Measurements from ENCODE around the gene MRPL55. TPM values are rescaled to one million over a fixed set of nuclear protein-coding genes. Genes with fewer than 3 reads are reported as not detected.
A peak's percentile ranks its signal among the peaks of the same experiment; 100 is the strongest.

The MRPL55 gene
- total RNA-seq, 1 experiment from 2014 or later: 63.7 TPM

DNA sequence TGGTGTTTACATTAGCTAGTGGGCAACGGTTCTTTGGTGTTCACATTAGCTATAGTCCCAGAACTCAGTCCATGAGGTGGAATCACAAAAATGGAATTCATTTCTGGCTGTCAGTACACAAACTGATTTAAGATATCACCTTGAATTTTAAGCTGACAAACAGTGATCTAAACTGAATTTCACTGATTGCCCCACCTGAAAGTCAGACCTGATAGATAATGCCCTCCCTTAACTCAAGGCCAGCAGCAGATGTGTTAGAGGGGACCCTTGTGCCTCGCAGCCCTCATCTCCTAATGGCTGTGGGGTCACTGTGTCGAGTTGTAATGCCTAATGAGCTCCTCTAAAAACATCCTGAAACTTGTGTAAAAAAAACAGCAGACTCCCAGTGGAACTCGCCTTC is 18.0 kb downstream of the MRPL55 start:
- Histone ChIP-seq H3K4me1 (peaks cover 11% of the 10 kb centered on the region), H3K36me3 (ENCODE audit: control insufficient read depth, insufficient read depth, low read length) (peaks cover 12% of the 10 kb centered on the region), H3K4me3 (ENCODE audit: low read depth, low read length) (no peak overlapping the region), H3K27me3 (replicated peaks; ENCODE audit: control insufficient read depth, insufficient read depth, low read length) (no peaks in the 10 kb centered on the region), H3K9me3 (peaks cover 9% of the 10 kb centered on the region; the same call in 1 of the 2 replicates)
- peaks cover 98% of the 10 kb centered on the region for H3K36me3 Mint-ChIP-seq (ENCODE audit: insufficient read depth, unreplicated experiment)
- no peak overlapping the region for H3K4me3 Mint-ChIP-seq (ENCODE audit: unreplicated experiment)
- H3K4me1 Mint-ChIP-seq (ENCODE audit: low read depth, unreplicated experiment): peaks cover 13% of the 10 kb centered on the region
- BruUV-seq (replicated peaks): no TSS peak
- ChIA-PET POLR2A (interaction anchor here (1.2 to 1.5 kb wide), 2 partner anchors 9 to 15 kb away, joined by 3 to 5 read pairs; partner anchors contain the start of gene ARF1), CTCF (no interaction called here)
- no peak overlapping the region for H3K27ac Mint-ChIP-seq (ENCODE audit: unreplicated experiment)
- no peaks in the 10 kb centered on the region for H3K27me3 Mint-ChIP-seq (ENCODE audit: insufficient read depth, unreplicated experiment)
- DNase-seq: no peak
- H3K9me3 Mint-ChIP-seq (ENCODE audit: unreplicated experiment): peaks cover 21% of the 10 kb centered on the region
- intact Hi-C loops (cut with micrococcal nuclease; ENCODE audit: unreplicated experiment): no loop called here
- TF ChIP-seq, protein P1, sequence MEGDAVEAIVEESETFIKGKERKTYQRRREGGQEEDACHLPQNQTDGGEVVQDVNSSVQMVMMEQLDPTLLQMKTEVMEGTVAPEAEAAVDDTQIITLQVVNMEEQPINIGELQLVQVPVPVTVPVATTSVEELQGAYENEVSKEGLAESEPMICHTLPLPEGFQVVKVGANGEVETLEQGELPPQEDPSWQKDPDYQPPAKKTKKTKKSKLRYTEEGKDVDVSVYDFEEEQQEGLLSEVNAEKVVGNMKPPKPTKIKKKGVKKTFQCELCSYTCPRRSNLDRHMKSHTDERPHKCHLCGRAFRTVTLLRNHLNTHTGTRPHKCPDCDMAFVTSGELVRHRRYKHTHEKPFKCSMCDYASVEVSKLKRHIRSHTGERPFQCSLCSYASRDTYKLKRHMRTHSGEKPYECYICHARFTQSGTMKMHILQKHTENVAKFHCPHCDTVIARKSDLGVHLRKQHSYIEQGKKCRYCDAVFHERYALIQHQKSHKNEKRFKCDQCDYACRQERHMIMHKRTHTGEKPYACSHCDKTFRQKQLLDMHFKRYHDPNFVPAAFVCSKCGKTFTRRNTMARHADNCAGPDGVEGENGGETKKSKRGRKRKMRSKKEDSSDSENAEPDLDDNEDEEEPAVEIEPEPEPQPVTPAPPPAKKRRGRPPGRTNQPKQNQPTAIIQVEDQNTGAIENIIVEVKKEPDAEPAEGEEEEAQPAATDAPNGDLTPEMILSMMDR (IDR thresholded peaks at IDR 0.05; ENCODE audit: insufficient read depth in 1 of 2, low read depth in 1 of 2, low read length in 1 of 2, severe bottlenecking in 1 of 2, unreplicated experiment in 1 of 2): no peak

DNA sequence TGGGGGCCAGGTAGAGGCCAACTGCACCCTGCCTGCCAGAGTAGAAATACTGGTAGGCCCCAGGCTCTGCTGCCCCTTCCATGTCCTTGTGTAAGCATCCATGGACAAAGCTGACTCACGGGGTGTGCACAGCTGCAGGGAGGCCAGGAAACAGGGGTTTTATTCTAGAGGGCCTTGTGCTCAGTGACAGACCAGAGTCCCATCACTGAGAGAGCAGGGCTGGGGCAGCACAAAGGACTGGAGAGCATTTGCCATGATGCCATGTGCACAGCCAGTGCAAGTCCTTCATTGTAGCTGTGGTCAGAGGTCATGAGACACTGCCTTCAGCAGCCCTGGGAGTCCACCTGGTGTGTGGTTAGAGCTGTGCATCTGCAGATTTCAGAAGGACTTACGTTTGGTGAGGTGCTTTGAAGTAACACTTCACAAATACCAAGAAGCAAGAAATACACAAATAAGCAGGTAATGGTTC is 18.5 kb downstream of the MRPL55 start:
- ChIA-PET POLR2A (no interaction called here), CTCF (no interaction called here)
- no peak overlapping the region for H3K4me3 ChIP-seq (ENCODE audit: low read depth, low read length)
- TF ChIP-seq, protein P1 (IDR thresholded peaks at IDR 0.05; ENCODE audit: insufficient read depth in 1 of 2, low read depth in 1 of 2, low read length in 1 of 2, severe bottlenecking in 1 of 2, unreplicated experiment in 1 of 2): no peak
- no peak overlapping the region for H3K27ac Mint-ChIP-seq (ENCODE audit: unreplicated experiment)
- peaks cover 12% of the 10 kb centered on the region for H3K4me1 ChIP-seq
- peaks cover 9% of the 10 kb centered on the region; the same call in 1 of the 2 replicates for H3K9me3 ChIP-seq
- H3K27me3 Mint-ChIP-seq (ENCODE audit: insufficient read depth, unreplicated experiment): no peaks in the 10 kb centered on the region
- no TSS peak for BruUV-seq (replicated peaks)
- peak in 1 of 2 experiments; percentile 26 for DNase-seq
- peaks cover 17% of the 10 kb centered on the region for H3K9me3 Mint-ChIP-seq (ENCODE audit: unreplicated experiment)
- peaks cover 12% of the 10 kb centered on the region for H3K36me3 ChIP-seq (ENCODE audit: control insufficient read depth, insufficient read depth, low read length)
- H3K4me3 Mint-ChIP-seq (ENCODE audit: unreplicated experiment): no peak overlapping the region
- no peaks in the 10 kb centered on the region for H3K27me3 ChIP-seq (replicated peaks; ENCODE audit: control insufficient read depth, insufficient read depth, low read length)
- H3K4me1 Mint-ChIP-seq (ENCODE audit: low read depth, unreplicated experiment): peaks cover 13% of the 10 kb centered on the region
- intact Hi-C loops (cut with micrococcal nuclease; ENCODE audit: unreplicated experiment): no loop called here
- peaks cover 96% of the 10 kb centered on the region for H3K36me3 Mint-ChIP-seq (ENCODE audit: insufficient read depth, unreplicated experiment)

DNA sequence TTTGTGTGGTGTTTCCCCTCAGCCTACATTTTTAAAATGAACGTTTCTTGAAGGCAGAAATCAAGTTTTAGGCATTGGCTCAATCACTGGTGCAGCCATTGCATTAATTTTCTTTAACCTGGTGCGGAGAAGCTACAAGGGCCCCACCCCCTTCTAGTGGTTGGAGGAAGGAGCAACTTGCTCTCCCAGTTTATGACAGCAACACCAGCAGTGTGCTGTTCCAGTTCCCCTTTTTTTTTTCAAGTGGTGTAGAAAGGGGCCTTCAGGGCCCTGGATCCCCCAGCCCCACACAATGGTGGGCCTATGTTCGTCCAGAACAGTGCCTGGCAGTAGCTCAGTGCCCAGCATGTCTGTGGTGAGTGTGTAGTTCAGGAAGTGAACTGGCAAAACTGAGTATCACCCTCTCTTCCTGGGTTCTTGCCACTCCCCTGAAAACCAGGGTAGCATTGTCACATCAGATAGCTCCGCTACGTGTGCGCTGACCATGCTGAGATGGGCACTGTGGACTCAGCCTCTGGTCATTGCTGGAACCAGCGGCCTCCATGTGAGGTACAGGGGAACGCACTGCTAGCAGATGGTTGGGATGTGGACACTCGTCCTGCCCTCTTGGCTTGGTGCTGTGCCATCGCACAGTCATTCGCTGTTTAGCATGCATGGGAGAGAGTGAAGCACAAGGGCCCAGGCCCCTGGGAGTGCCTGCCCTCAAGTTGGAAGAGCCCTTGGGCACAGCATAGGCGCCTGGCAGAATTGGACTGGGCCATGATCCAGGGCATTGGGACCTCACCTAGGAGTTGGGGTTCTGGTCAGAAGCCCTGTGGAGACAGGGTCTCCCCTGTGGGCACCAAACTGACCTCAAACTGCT is 19.3 kb downstream of the MRPL55 start:
- Mint-ChIP-seq H3K36me3 (ENCODE audit: insufficient read depth, unreplicated experiment) (peaks cover 96% of the 10 kb centered on the region), H3K9me3 (ENCODE audit: unreplicated experiment) (peaks cover 8% of the 10 kb centered on the region), H3K4me1 (ENCODE audit: low read depth, unreplicated experiment) (peaks cover 21% of the 10 kb centered on the region), H3K27me3 (ENCODE audit: insufficient read depth, unreplicated experiment) (no peaks in the 10 kb centered on the region), H3K27ac (ENCODE audit: unreplicated experiment) (peak overlapping the region; percentile 42), H3K4me3 (ENCODE audit: unreplicated experiment) (no peak overlapping the region)
- ChIA-PET POLR2A (no interaction called here), CTCF (interaction anchor here (0.6 kb wide), 1 partner anchor 16 kb away, joined by 3 read pairs; no protein-coding TSS in a partner anchor)
- TF ChIP-seq, protein P1 (IDR thresholded peaks at IDR 0.05; ENCODE audit: insufficient read depth in 1 of 2, low read depth in 1 of 2, low read length in 1 of 2, severe bottlenecking in 1 of 2, unreplicated experiment in 1 of 2): no peak
- no TSS peak for BruUV-seq (replicated peaks)
- intact Hi-C loops (cut with micrococcal nuclease; ENCODE audit: unreplicated experiment): no loop called here
- Histone ChIP-seq H3K36me3 (ENCODE audit: control insufficient read depth, insufficient read depth, low read length) (peaks cover 14% of the 10 kb centered on the region), H3K27me3 (replicated peaks; ENCODE audit: control insufficient read depth, insufficient read depth, low read length) (no peaks in the 10 kb centered on the region), H3K9me3 (peaks cover 9% of the 10 kb centered on the region; the same call in 1 of the 2 replicates), H3K4me3 (ENCODE audit: low read depth, low read length) (no peak overlapping the region), H3K4me1 (peaks cover 21% of the 10 kb centered on the region)
- DNase-seq: no peak

Data from Caco-2 (cell line).